ENCODE measurements around the gene ASB1. TPM values are rescaled to one million over a fixed set of nuclear protein-coding genes. Genes with fewer than 3 reads are reported as not detected.
"Not testable (repeated sequence)": the region's sequence is repeated elsewhere in the genome, so short reads cannot be mapped to it uniquely, and the experiment has no call there.

The ASB1 gene
- total RNA-seq, 3 donors from 2014 or later, result 37.8 to 42.6 (median 41.5) TPM

- DNase-seq (no peak), ATAC-seq (no peak)
- peaks cover 7% of the 10 kb centered on the region for H3K4me1 Mint-ChIP-seq (ENCODE audit: low read depth)
- H3K4me3 Mint-ChIP-seq, result no peak overlapping the region
- no peaks in the 10 kb centered on the region for H3K9me3 Mint-ChIP-seq
- no peaks in the 10 kb centered on the region for H3K27me3 Mint-ChIP-seq (ENCODE audit: low read depth)
- peaks cover 2% of the 10 kb centered on the region for H3K36me3 Mint-ChIP-seq (ENCODE audit: insufficient read depth)
Observed at GRCh38 chr2:238391042-238391689, 35.6 kb upstream of the ASB1 start.

DNA sequence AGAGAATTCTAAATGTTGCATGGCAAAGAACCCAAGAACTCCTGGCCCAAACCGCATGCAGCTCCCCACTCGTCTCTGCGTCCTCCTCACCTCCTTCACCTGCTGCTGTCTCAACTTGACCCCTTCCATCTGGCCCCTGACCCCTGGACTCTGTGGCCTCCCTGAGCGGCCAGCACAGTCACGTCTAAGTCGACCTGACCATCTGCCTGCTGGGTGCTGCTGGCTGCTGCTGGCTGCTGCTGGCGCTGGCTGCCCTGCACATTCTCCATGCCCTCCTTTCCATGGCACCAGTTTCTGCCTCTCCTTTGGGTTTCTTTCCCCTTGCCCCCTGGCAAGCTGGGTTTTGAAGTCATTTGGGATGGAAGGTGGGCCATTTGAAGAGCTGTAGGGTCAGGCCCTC is 30.1 kb upstream of the ASB1 start:
- H3K4me1 Mint-ChIP-seq (ENCODE audit: low read depth), result no peaks in the 10 kb centered on the region
- no peaks in the 10 kb centered on the region for H3K27me3 Mint-ChIP-seq (ENCODE audit: low read depth)
- DNase-seq (no peak), ATAC-seq (no peak)
- no peak overlapping the region for H3K4me3 Mint-ChIP-seq
- H3K36me3 Mint-ChIP-seq (ENCODE audit: insufficient read depth), result peaks cover 7% of the 10 kb centered on the region
- no peaks in the 10 kb centered on the region for H3K9me3 Mint-ChIP-seq

GRCh38 chr2:238397356-238397755 is 29.4 kb upstream of the ASB1 start:
- H3K4me3 Mint-ChIP-seq, result no peak overlapping the region
- no peak for DNase-seq
- no peaks in the 10 kb centered on the region for H3K27me3 Mint-ChIP-seq (ENCODE audit: low read depth)
- H3K36me3 Mint-ChIP-seq (ENCODE audit: insufficient read depth), result peaks cover 9% of the 10 kb centered on the region
- no peaks in the 10 kb centered on the region for H3K9me3 Mint-ChIP-seq
- no peaks in the 10 kb centered on the region for H3K4me1 Mint-ChIP-seq (ENCODE audit: low read depth)
- no peak for ATAC-seq

DNA sequence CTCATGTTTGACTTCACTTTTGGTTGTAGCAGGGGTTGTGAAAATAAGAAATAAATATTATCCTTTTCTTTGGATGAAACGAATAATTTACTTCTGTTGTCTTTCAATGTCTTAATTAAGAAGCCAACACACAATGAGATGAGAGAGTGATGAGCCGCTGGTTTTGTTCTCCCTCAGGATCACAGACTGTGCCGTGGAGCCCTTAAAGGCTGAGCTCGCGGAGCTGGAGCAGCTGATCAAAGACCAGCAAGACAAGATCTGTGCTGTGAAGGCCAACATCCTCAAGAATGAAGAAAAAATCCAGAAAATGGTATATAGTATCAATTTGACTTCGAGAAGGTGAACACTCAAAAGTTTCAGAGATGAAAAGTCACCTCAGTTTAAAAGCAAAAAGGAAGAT is 28.1 kb upstream of the ASB1 start:
- ATAC-seq (no peak), DNase-seq (no peak)
- Mint-ChIP-seq H3K9me3 (no peaks in the 10 kb centered on the region), H3K4me1 (ENCODE audit: low read depth) (no peaks in the 10 kb centered on the region), H3K27me3 (ENCODE audit: low read depth) (no peaks in the 10 kb centered on the region), H3K36me3 (ENCODE audit: insufficient read depth) (peaks cover 9% of the 10 kb centered on the region), H3K4me3 (no peak overlapping the region)

GRCh38 chr2:238399094-238399493 is 27.6 kb upstream of the ASB1 start:
- peaks cover 9% of the 10 kb centered on the region for H3K36me3 Mint-ChIP-seq (ENCODE audit: insufficient read depth)
- H3K27me3 Mint-ChIP-seq (ENCODE audit: low read depth), result no peaks in the 10 kb centered on the region
- no peak for DNase-seq
- H3K9me3 Mint-ChIP-seq, result no peaks in the 10 kb centered on the region
- H3K4me1 Mint-ChIP-seq (ENCODE audit: low read depth), result no peaks in the 10 kb centered on the region
- no peak for ATAC-seq
- no peak overlapping the region for H3K4me3 Mint-ChIP-seq

DNA sequence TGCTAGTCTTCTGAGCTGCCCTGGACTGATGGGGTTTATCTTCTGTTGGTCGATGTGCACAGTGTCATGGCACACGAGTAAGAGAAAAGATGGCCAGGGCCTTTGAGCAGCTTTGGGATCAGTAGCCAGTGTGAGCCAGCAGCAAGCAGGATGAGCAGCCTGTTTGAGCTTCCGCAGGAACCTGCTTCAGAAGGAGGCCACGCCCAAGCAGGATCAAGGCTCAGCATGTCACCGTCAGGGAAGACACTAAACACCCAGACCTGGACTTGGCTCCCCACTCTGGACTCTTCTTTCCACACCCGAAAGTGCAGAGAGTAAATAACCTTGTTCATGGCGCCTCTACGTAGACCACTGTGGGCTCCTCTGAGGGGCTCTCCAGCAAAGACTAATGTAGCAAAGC is 25.2 kb upstream of the ASB1 start:
- H3K4me3 Mint-ChIP-seq, result no peak overlapping the region
- ATAC-seq (no peak), DNase-seq (no peak)
- peaks cover 3% of the 10 kb centered on the region for H3K4me1 Mint-ChIP-seq (ENCODE audit: low read depth)
- no peaks in the 10 kb centered on the region for H3K27me3 Mint-ChIP-seq (ENCODE audit: low read depth)
- H3K9me3 Mint-ChIP-seq, result no peaks in the 10 kb centered on the region
- H3K36me3 Mint-ChIP-seq (ENCODE audit: insufficient read depth), result peaks cover 9% of the 10 kb centered on the region

- Mint-ChIP-seq H3K4me1 (ENCODE audit: low read depth) (peaks cover 3% of the 10 kb centered on the region), H3K4me3 (no peak overlapping the region), H3K36me3 (ENCODE audit: insufficient read depth) (peaks cover 9% of the 10 kb centered on the region), H3K9me3 (no peaks in the 10 kb centered on the region), H3K27me3 (ENCODE audit: low read depth) (no peaks in the 10 kb centered on the region)
- ATAC-seq (no peak), DNase-seq (no peak)
Observed at GRCh38 chr2:238403632-238404405, 22.9 kb upstream of the ASB1 start.

GRCh38 chr2:238404406-238405216 is 22.1 kb upstream of the ASB1 start:
- Mint-ChIP-seq H3K36me3 (ENCODE audit: insufficient read depth) (peaks cover 6% of the 10 kb centered on the region), H3K4me1 (ENCODE audit: low read depth) (peaks cover 3% of the 10 kb centered on the region), H3K27me3 (ENCODE audit: low read depth) (no peaks in the 10 kb centered on the region), H3K9me3 (no peaks in the 10 kb centered on the region), H3K4me3 (no peak overlapping the region)
- no peak for ATAC-seq
- DNase-seq, result no peak

DNA sequence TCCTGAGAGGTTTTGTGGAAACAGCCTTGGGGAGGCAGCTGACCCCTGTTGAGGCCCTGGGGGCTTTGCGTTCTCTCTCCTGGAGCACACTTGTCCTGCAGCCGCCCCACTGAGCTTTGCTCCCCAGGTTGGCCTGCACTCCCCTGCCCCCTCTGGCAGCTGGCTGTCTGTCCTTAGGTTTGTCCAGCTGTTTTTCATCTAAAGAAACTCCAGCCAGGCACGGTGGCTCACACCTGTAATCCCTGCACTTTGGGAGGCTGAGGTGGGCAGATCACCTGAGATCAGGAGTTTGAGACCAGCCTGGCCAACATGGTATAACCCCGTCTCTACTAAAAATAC is 21.5 kb upstream of the ASB1 start:
- not testable (repeated sequence) for H3K4me3 Mint-ChIP-seq; DNase-seq; H3K27me3 Mint-ChIP-seq (ENCODE audit: low read depth); ATAC-seq; H3K36me3 Mint-ChIP-seq (ENCODE audit: insufficient read depth); H3K9me3 Mint-ChIP-seq; H3K4me1 Mint-ChIP-seq (ENCODE audit: low read depth)

- Mint-ChIP-seq H3K4me1 (ENCODE audit: low read depth) (peaks cover 3% of the 10 kb centered on the region), H3K4me3 (no peak overlapping the region), H3K27me3 (ENCODE audit: low read depth) (no peaks in the 10 kb centered on the region), H3K36me3 (ENCODE audit: insufficient read depth) (peaks cover 4% of the 10 kb centered on the region), H3K9me3 (no peaks in the 10 kb centered on the region)
- ATAC-seq (no peak), DNase-seq (no peak)
Observed at GRCh38 chr2:238406221-238406997, 20.3 kb upstream of the ASB1 start.

GRCh38 chr2:238406998-238407285 is 19.8 kb upstream of the ASB1 start:
- H3K36me3 Mint-ChIP-seq (ENCODE audit: insufficient read depth), result no peaks in the 10 kb centered on the region
- H3K4me1 Mint-ChIP-seq (ENCODE audit: low read depth), result peaks cover 3% of the 10 kb centered on the region
- DNase-seq, result no peak
- ATAC-seq, result no peak
- no peak overlapping the region for H3K4me3 Mint-ChIP-seq
- no peaks in the 10 kb centered on the region for H3K27me3 Mint-ChIP-seq (ENCODE audit: low read depth)
- H3K9me3 Mint-ChIP-seq, result no peaks in the 10 kb centered on the region

- ATAC-seq (no peak), DNase-seq (no peak)
- H3K9me3 Mint-ChIP-seq, result no peaks in the 10 kb centered on the region
- H3K27me3 Mint-ChIP-seq (ENCODE audit: low read depth), result no peaks in the 10 kb centered on the region
- H3K4me1 Mint-ChIP-seq (ENCODE audit: low read depth), result peaks cover 3% of the 10 kb centered on the region
- H3K4me3 Mint-ChIP-seq, result no peak overlapping the region
- no peaks in the 10 kb centered on the region for H3K36me3 Mint-ChIP-seq (ENCODE audit: insufficient read depth)
Observed at GRCh38 chr2:238407566-238407965, 19.2 kb upstream of the ASB1 start.

DNA sequence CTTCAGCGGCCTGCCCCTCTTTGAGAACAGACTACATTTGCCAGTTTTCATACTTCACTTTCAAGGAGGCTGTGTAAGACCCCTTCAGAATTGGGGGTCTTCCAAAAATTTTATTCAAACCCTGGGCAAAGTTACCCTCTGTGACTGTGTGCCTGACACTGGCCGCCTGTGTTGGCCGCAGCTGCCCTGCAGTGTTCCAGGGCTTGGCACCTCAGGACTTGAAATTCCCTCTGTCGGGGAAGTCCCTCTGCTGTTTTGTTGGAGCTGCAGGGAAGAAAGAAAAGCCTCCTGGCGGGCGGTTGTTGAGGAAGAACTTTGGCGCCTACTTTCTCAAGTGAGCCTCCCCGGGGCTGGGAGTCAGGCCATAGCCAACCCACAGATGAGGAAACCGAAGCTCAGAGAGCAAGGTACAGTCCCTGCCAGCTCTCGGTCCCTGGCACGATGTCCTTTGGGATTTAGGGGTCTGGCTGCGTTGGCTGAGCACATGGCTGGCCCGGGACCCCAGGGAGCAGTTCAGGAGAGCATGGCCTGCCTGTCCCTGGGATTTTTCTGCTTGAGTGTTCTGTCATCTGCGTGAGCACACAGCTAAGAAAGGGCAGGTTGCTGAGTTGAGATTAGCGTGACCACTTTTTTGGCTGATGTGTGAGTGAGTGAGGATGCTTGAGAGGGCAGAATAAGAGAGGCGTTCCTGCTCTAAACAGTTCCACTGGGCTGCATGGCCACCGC is 17.9 kb upstream of the ASB1 start:
- H3K4me3 Mint-ChIP-seq, result no peak overlapping the region
- DNase-seq (no peak), ATAC-seq (no peak)
- H3K9me3 Mint-ChIP-seq, result no peaks in the 10 kb centered on the region
- H3K36me3 Mint-ChIP-seq (ENCODE audit: insufficient read depth), result no peaks in the 10 kb centered on the region
- no peaks in the 10 kb centered on the region for H3K27me3 Mint-ChIP-seq (ENCODE audit: low read depth)
- H3K4me1 Mint-ChIP-seq (ENCODE audit: low read depth), result peaks cover 3% of the 10 kb centered on the region

Data from activated T-cell treated with anti-CD3 and anti-CD28 coated beads, Interleukin-2, amount 50 U/mL, for 4 hours (primary cell).